ENCODE measurements around the gene ZCCHC13. TPM values are rescaled to one million over a fixed set of nuclear protein-coding genes. Genes with fewer than 3 reads are reported as not detected.

ZCCHC13 gene
- total and polyA plus RNA-seq, 2 donors from 2014 or later: not detected

GRCh38 chrX:74292808-74293123 lies 11.2 kb upstream of the ZCCHC13 start:
- Histone ChIP-seq H3K4me3 (ENCODE audit: low read length in 3 of 3) (peak overlapping the region; percentile 91 to 99 (median 97)), H3K27ac (ENCODE audit: low read depth in 2 of 2, low read length in 2 of 2) (peak overlapping the region; percentile 87 to 95), H3K9ac (ENCODE audit: low read length in 3 of 3) (peak overlapping the region; percentile 90 to 97 (median 97)), H3K4me1 (ENCODE audit: control insufficient read depth in 2 of 3, insufficient read depth in 2 of 3, low read depth in 1 of 3, low read length in 3 of 3) (no peaks in the 10 kb centered on the region), H3K27me3 (ENCODE audit: control insufficient read depth, insufficient read depth, low read length) (no peaks in the 10 kb centered on the region), H3K36me3 (ENCODE audit: control insufficient read depth in 2 of 3, insufficient read depth in 3 of 3, low read length in 3 of 3) (no peaks in the 10 kb centered on the region), H3K9me3 (ENCODE audit: control insufficient read depth in 2 of 3, insufficient read depth in 1 of 3, low read length in 3 of 3) (no peaks in the 10 kb centered on the region)
- intact Hi-C loops (cut with DNase I): no loop called here
- no peak for TF ChIP-seq CTCF (IDR thresholded peaks at IDR 0.05; ENCODE audit: borderline replicate concordance, extremely low read depth, insufficient read depth)
- DNase-seq: no peak
- no peak for FAIRE-seq

GRCh38 chrX:74293343-74293946 lies 10.5 kb upstream of the ZCCHC13 start:
- H3K4me3 ChIP-seq (ENCODE audit: low read length in 3 of 3): peak overlapping the region; percentile 91 to 99 (median 97)
- intact Hi-C loops (cut with DNase I): no loop called here
- DNase-seq: peak; percentile 77 to 92 (median 86)
- no peaks in the 10 kb centered on the region for H3K4me1 ChIP-seq (ENCODE audit: control insufficient read depth in 2 of 3, insufficient read depth in 2 of 3, low read depth in 1 of 3, low read length in 3 of 3)
- H3K36me3 ChIP-seq (ENCODE audit: control insufficient read depth in 2 of 3, insufficient read depth in 3 of 3, low read length in 3 of 3): no peaks in the 10 kb centered on the region
- H3K9ac ChIP-seq (ENCODE audit: low read length in 3 of 3): peak overlapping the region; percentile 90 to 97 (median 97)
- no peak for FAIRE-seq
- no peak for TF ChIP-seq CTCF (IDR thresholded peaks at IDR 0.05; ENCODE audit: borderline replicate concordance, extremely low read depth, insufficient read depth)
- H3K27ac ChIP-seq (ENCODE audit: low read depth in 2 of 2, low read length in 2 of 2): peak overlapping the region; percentile 69 to 87
- no peaks in the 10 kb centered on the region for H3K27me3 ChIP-seq (ENCODE audit: control insufficient read depth, insufficient read depth, low read length)
- H3K9me3 ChIP-seq (ENCODE audit: control insufficient read depth in 2 of 3, insufficient read depth in 1 of 3, low read length in 3 of 3): no peaks in the 10 kb centered on the region

- Histone ChIP-seq H3K4me1 (ENCODE audit: control insufficient read depth in 2 of 3, insufficient read depth in 2 of 3, low read depth in 1 of 3, low read length in 3 of 3) (no peaks in the 10 kb centered on the region), H3K9ac (ENCODE audit: low read length in 3 of 3) (no peak overlapping the region), H3K4me3 (ENCODE audit: low read length in 3 of 3) (no peak overlapping the region), H3K27me3 (ENCODE audit: control insufficient read depth, insufficient read depth, low read length) (no peaks in the 10 kb centered on the region), H3K9me3 (ENCODE audit: control insufficient read depth in 2 of 3, insufficient read depth in 1 of 3, low read length in 3 of 3) (no peaks in the 10 kb centered on the region), H3K36me3 (ENCODE audit: control insufficient read depth in 2 of 3, insufficient read depth in 3 of 3, low read length in 3 of 3) (no peaks in the 10 kb centered on the region), H3K27ac (ENCODE audit: low read depth in 2 of 2, low read length in 2 of 2) (no peak overlapping the region)
- TF ChIP-seq CTCF (IDR thresholded peaks at IDR 0.05; ENCODE audit: borderline replicate concordance, extremely low read depth, insufficient read depth): no peak
- DNase-seq: no peak
- FAIRE-seq: no peak
- intact Hi-C loops (cut with DNase I): no loop called here
These were observed 8.9 kb upstream of the ZCCHC13 start for GRCh38 chrX:74295101-74295500.

GRCh38 chrX:74297766-74298165 lies 6.2 kb upstream of the ZCCHC13 start:
- H3K9ac ChIP-seq (ENCODE audit: low read length in 3 of 3): no peak overlapping the region
- no peaks in the 10 kb centered on the region for H3K27me3 ChIP-seq (ENCODE audit: control insufficient read depth, insufficient read depth, low read length)
- DNase-seq (no peak), FAIRE-seq (no peak)
- H3K4me3 ChIP-seq (ENCODE audit: low read length in 3 of 3): no peak overlapping the region
- no peak overlapping the region for H3K27ac ChIP-seq (ENCODE audit: low read depth in 2 of 2, low read length in 2 of 2)
- H3K4me1 ChIP-seq (ENCODE audit: control insufficient read depth in 2 of 3, insufficient read depth in 2 of 3, low read depth in 1 of 3, low read length in 3 of 3): no peaks in the 10 kb centered on the region
- no peaks in the 10 kb centered on the region for H3K36me3 ChIP-seq (ENCODE audit: control insufficient read depth in 2 of 3, insufficient read depth in 3 of 3, low read length in 3 of 3)
- intact Hi-C loops (cut with DNase I): no loop called here
- H3K9me3 ChIP-seq (ENCODE audit: control insufficient read depth in 2 of 3, insufficient read depth in 1 of 3, low read length in 3 of 3): no peaks in the 10 kb centered on the region
- no peak for TF ChIP-seq CTCF (IDR thresholded peaks at IDR 0.05; ENCODE audit: borderline replicate concordance, extremely low read depth, insufficient read depth)
